Endothelial cell of umbilical vein (primary cell): ENCODE data around the gene L3MBTL4. TPM values are rescaled to one million over a fixed set of nuclear protein-coding genes. Genes with fewer than 3 reads are reported as not detected.

Source experiments
- BruUV-seq: library from RNA; stranded (reverse); fragments of 400-500 nt; replicated peaks from 2 replicates; lab custom pipeline; 2021; lab: Mats Ljungman, UMichigan
- CTCF ChIA-PET: fragments of 300-600, 350-600 bp; sonication (Branson Sonifier 250); formaldehyde crosslinking; loops from one replicate; lab custom pipeline; 2021; ENCODE audit warnings: antibody characterized with exemption, inconsistent platforms; lab: Charles Lee
- POLR2A ChIA-PET: fragments of 300-600, 350-600 bp; sonication (Branson Sonifier 250); formaldehyde crosslinking; loops from one replicate; lab custom pipeline; 2021; ENCODE audit warnings: antibody characterized with exemption, inconsistent platforms; lab: Charles Lee
- DNase-seq: peaks from one replicate; pipeline ENCODE4 v3.0.0-alpha.2; 2011; ENCODE audit warnings: low read depth, low spot score
- FAIRE-seq: peaks from 2 replicates; lab custom pipeline; 2011; peaks lifted over from hg19 to GRCh38; lab: Jason Lieb, UNC
- H2AFZ ChIP-seq: 2 replicates; pipeline ENCODE4 v1.6.0; 2012; ENCODE audit warnings: low read depth, low read length, control low read depth, inconsistent platforms
- H3K27ac ChIP-seq: 2 replicates; pipeline ENCODE4 v1.5.1; 2011; ENCODE audit warnings: low read depth, mild to moderate bottlenecking, control low read depth, low read length, moderate library complexity; ENCODE audit not compliant: insufficient read depth
- H3K27me3 ChIP-seq, 2 experiments: 2 replicates each; pipeline versions ENCODE4 v1.6.0 to v1.6.1; 2011; ENCODE audit warnings: low read length in 2 of 2, mixed read lengths in 1 of 2; ENCODE audit not compliant: control insufficient read depth in 2 of 2, insufficient read depth in 2 of 2
- H3K36me3 ChIP-seq, 2 experiments: 2 replicates in 1 of 2; 3 replicates in 1 of 2; pipeline ENCODE4 v1.5.1; 2011; ENCODE audit warnings: low read length in 2 of 2, mild to moderate bottlenecking in 1 of 2, moderate library complexity in 1 of 2; ENCODE audit not compliant: control insufficient read depth in 2 of 2, insufficient read depth in 2 of 2; ENCODE audit errors: extremely low read depth in 1 of 2
- H3K4me1 ChIP-seq: 3 replicates; pipeline ENCODE4 v1.5.1; 2011; ENCODE audit warnings: mild to moderate bottlenecking, low read length; ENCODE audit not compliant: control insufficient read depth, insufficient read depth; ENCODE audit errors: extremely low read depth
- H3K4me2 ChIP-seq: 2 replicates; pipeline ENCODE4 v1.6.1; 2011; ENCODE audit warnings: low read length, control low read depth, mixed read lengths; ENCODE audit not compliant: insufficient read depth
- H3K4me3 ChIP-seq, 3 experiments: fragments of 200-600 bp in 1 of 3; sonication (generic), shearing (Covaris generic) in 1 of 3; replicated peaks in 1 of 3; 2 replicates each; pipeline ENCODE4 v1.5.1; 2011 to 2016; ENCODE audit warnings: control low read depth in 3 of 3, low read length in 3 of 3, mild to moderate bottlenecking in 2 of 3, inconsistent platforms in 1 of 3, low read depth in 1 of 3, moderate library complexity in 1 of 3; ENCODE audit not compliant: insufficient read depth in 1 of 3
- H3K79me2 ChIP-seq: 2 replicates; pipeline ENCODE4 v1.6.0; 2012; ENCODE audit warnings: low read length, inconsistent platforms; ENCODE audit not compliant: control insufficient read depth, insufficient read depth
- H3K9ac ChIP-seq: replicated peaks from 2 replicates; pipeline ENCODE3; 2011; ENCODE audit warnings: low read length, control low read depth; ENCODE audit not compliant: insufficient read depth; ENCODE audit errors: extremely low read depth
- H3K9me1 ChIP-seq: replicated peaks from 3 replicates; pipeline ENCODE4 v1.6.0; 2011; ENCODE audit warnings: mild to moderate bottlenecking, low read length; ENCODE audit not compliant: control insufficient read depth, insufficient read depth; ENCODE audit errors: extremely low read depth
- H3K9me3 ChIP-seq: replicated peaks from 2 replicates; pipeline ENCODE4 v1.5.1; 2012; ENCODE audit warnings: low read length, inconsistent platforms; ENCODE audit not compliant: control insufficient read depth, insufficient read depth
- H4K20me1 ChIP-seq: replicated peaks from 2 replicates; pipeline ENCODE3; 2011; ENCODE audit warnings: mild to moderate bottlenecking, low read length; ENCODE audit not compliant: control insufficient read depth, insufficient read depth; ENCODE audit errors: extremely low read depth
- CTCF ChIP-seq, 2 donors: IDR thresholded peaks; 1 replicate in 1 of 2; 2 replicates in 1 of 2; pipeline ENCODE4 v1.5.1; 2011; ENCODE audit warnings: low read length in 2 of 2, mild to moderate bottlenecking in 2 of 2, moderate library complexity in 2 of 2, control low read depth in 1 of 2, inconsistent platforms in 1 of 2, low read depth in 1 of 2; ENCODE audit not compliant: insufficient read depth in 1 of 2; ENCODE audit errors: extremely low read depth in 1 of 2
- EZH2 ChIP-seq: IDR thresholded peaks from 2 replicates; pipeline ENCODE4 v1.6.1; 2012; ENCODE audit warnings: borderline replicate concordance, low read depth, mild to moderate bottlenecking, moderate library complexity, low read length, inconsistent platforms; ENCODE audit not compliant: severe bottlenecking
- FOS ChIP-seq: IDR thresholded peaks from 2 replicates; pipeline ENCODE4 v1.6.1; 2011; ENCODE audit warnings: mild to moderate bottlenecking, low read length, moderate library complexity, borderline replicate concordance; ENCODE audit not compliant: insufficient read depth
- GATA2 ChIP-seq: IDR thresholded peaks from 2 replicates; pipeline ENCODE4 v1.7.0; 2011; ENCODE audit warnings: low read depth, mild to moderate bottlenecking, moderate library complexity, mixed read lengths, low read length; ENCODE audit not compliant: insufficient read length, insufficient read depth
- JUN ChIP-seq: IDR thresholded peaks from 2 replicates; pipeline ENCODE4 v1.6.1; 2011; ENCODE audit warnings: borderline replicate concordance, low read depth; ENCODE audit not compliant: insufficient read length, insufficient read depth
- MAX ChIP-seq: IDR thresholded peaks from 2 replicates; pipeline ENCODE4 v1.6.1; 2011; ENCODE audit not compliant: insufficient read depth, insufficient read length
- MYC ChIP-seq: IDR thresholded peaks from one replicate; pipeline ENCODE4 v1.6.1; 2011; ENCODE audit warnings: mild to moderate bottlenecking, low read depth, low read length
- POLR2A ChIP-seq: IDR thresholded peaks from 2 replicates; pipeline ENCODE4 v1.6.1; 2012; ENCODE audit warnings: low read depth, mild to moderate bottlenecking, control low read depth, low read length
- POLR2AphosphoS5 ChIP-seq: IDR thresholded peaks from 2 replicates; pipeline ENCODE4 v1.6.1; 2012; ENCODE audit warnings: low read depth, mild to moderate bottlenecking, control low read depth, low read length, moderate library complexity; ENCODE audit not compliant: insufficient read depth
- dilution Hi-C: fragments of 300-500 bp; cut with MboI; formaldehyde crosslinking; loops from one replicate; pipeline ENCODE4 v1.15.0; 2019; ENCODE audit warnings: low sequenced_read_pairs; ENCODE audit not compliant: extremely low pct_ligation_motif_present
- intact Hi-C: fragments of 100-400 bp; cut with micrococcal nuclease; formaldehyde crosslinking; loops from one replicate; pipeline ENCODE4 v1.10.0; 2022
- polyA plus RNA-seq, 4 experiments: library from polyadenylated mRNA; depleted of rRNA in 3 of 4; stranded (reverse) in 3 of 4; unstranded in 1 of 4; fragments of >200 nt; gene quantifications; 2 replicates each; pipeline versions ENCODE4 v1.2.1 to v1.2.3, GENCODE V29; 2011 to 2012; ENCODE audit warnings: missing spikeins in 1 of 4
- total RNA-seq: library from RNA; stranded (reverse); gene quantifications from 2 replicates; pipeline ENCODE4 v1.2.3, GENCODE V29; 2021

L3MBTL4 gene
- total and polyA plus RNA-seq, 2 donors (not counting 3 experiments of a cell fraction or from before 2014, with no cell fraction given), result 0.80 TPM; not detected in 1

GRCh38 chr18:5964996-5965395 is 449.7 kb downstream of the L3MBTL4 start:
- H2AFZ ChIP-seq, result no peak overlapping the region
- H3K9ac ChIP-seq, result no peak overlapping the region
- intact Hi-C loops (no loop called here), dilution Hi-C loops (no loop called here)
- no peaks in the 10 kb centered on the region for H3K9me1 ChIP-seq
- FAIRE-seq, result no peak
- no peaks in the 10 kb centered on the region for H3K36me3 ChIP-seq
- H3K27me3 ChIP-seq, result no peaks in the 10 kb centered on the region
- no TSS peak for BruUV-seq
- H3K4me3 ChIP-seq, result no peak overlapping the region
- no peak overlapping the region for H3K27ac ChIP-seq
- no peaks in the 10 kb centered on the region for H3K9me3 ChIP-seq
- DNase-seq, result no peak
- no peaks in the 10 kb centered on the region for H3K79me2 ChIP-seq
- ChIA-PET CTCF (no interaction called here), POLR2A (no interaction called here)
- no peaks in the 10 kb centered on the region for H4K20me1 ChIP-seq
- no peak overlapping the region for H3K4me2 ChIP-seq
- TF ChIP-seq FOS (no peak), POLR2A (no peak), EZH2 (no peak), GATA2 (no peak), MYC (no peak), MAX (no peak), CTCF (IDR thresholded peaks at IDR 0.05; ENCODE audit: extremely low read depth in 1 of 2, insufficient read depth in 1 of 2, low read depth in 1 of 2, low read length in 2 of 2) (no peak), JUN (no peak), POLR2AphosphoS5 (no peak)
- no peaks in the 10 kb centered on the region for H3K4me1 ChIP-seq
